ENCODE results near the gene SUDS3.
A peak's percentile ranks its signal among the peaks of the same experiment; 100 is the strongest.
"Not testable (repeated sequence)": the region's sequence is repeated elsewhere in the genome, so short reads cannot be mapped to it uniquely, and the experiment has no call there.

The SUDS3 gene

DNA sequence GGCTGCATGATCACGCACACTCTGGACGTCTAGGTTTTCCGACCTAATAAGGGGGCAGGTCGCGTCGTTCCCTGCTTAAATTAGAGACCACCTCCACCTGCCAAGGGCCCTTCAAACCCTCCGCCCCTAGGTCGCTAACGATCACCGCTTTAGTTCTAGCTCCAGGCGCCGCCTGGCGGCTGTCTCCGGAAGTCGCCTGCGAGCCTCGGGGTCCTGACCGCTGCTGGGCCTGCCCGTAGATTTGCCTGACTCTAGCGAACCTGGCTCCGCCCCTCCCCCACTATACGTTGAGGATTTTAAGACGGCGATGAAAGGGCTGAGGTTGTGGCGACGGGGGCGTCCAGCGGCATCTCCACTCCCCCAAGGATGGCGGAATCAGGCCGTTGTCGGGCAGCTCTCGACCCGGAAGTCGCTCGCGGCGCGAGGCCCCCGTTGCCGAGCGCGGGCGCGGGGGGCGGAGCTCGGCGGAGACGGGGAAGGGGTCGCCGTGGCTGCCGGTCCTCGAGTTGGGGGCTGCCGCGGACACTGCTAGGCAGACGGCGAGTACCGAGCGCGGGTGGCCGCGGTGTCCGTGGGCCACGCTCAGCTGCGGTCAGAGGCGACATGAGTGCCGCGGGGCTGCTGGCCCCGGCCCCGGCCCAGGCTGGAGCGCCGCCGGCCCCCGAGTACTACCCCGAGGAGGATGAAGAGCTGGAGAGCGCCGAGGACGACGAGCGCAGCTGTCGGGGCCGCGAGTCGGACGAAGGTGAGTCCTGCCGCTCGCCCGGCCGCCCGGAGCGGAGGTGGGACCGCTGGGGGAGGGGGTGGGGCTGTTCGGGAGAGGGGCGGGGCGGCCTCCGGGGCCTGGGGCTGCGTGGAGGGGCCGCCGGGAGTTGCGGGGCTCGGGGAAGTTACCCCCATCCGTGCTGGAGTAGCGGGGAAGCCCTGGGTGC, at the start of gene SUDS3:
TSS of gene SUDS3 (plus strand) at position 467 of the 932 bp plus-strand sequence. CDS start at position 604, 137 bp downstream.
- peak; percentile 91 for DNase-seq

- DNase-seq, result no peak
These were observed 49.4 kb upstream of the SUDS3 start for GRCh38 chr12:118326991-118327390.

DNA sequence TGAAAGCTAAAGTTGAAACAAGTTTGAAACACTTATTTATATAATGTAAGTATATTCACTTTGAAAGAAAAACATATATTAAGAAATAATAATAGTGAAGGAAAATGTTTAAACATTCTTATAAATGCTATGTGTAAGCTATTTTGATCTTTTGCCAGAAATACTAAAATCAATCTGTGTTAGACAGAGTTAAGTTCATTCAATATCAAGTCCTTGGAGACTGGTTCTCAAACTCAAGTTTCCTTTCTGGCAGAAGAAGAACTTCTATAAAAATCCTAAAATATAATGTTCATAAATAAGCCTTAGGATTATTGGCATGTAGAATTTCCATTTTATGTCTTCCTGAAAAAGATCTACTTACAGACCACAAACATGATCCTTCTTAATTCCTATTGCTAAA, 49.0 kb upstream of the SUDS3 start:
- no peak for DNase-seq

- DNase-seq, result no peak
These were observed 47.6 kb upstream of the SUDS3 start for GRCh38 chr12:118328486-118329330.

DNA sequence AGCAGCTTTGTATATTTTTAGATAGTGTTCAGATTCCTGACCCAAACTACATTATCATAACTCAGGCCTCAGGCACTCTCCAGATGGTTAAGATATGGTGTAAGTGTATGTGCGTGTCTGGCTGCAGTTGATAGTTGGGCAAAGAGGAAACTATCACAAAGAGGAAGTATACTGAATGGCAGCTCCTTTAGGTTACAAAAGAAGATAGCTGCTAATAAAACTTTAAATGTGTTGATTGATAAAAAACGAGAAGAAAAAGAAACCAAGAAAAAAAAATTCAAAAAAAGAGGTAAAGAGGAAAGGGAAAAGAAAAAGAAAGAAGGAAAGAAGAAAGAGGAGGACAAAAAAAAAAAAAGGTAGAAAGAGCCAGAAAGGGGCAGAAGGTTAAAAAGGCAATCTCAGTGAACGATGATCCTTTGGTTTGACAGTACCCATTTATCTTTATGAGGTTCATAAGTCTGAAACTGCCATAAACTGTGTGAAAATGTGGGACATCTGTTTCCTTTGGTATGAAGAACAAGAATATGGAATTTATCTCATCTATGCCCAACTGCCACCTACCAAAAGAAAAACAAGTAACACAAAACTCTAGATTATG, 45.8 kb upstream of the SUDS3 start:
- peak; percentile 81 for DNase-seq

DNA sequence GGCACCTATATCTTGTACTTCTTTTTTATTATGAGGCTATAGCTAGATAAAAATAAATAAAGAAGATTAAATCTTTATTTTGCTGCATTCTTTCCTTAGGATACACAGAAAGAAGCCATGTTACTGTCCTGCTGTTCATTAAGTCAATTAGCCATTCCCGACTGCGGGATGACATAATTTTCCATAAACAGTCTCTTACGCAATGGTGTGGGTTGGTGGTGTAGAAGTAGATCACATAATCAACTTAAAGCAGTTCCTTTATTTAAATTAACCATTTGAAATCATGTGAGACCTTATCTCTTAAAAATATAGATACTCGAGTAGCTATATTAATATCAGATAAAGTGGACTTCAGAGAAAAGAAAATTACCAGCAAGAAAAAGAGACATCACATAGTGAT, 43.8 kb upstream of the SUDS3 start:
- no peak for DNase-seq

GRCh38 chr12:118334241-118334640, 42.1 kb upstream of the SUDS3 start:
- DNase-seq, result no peak

- DNase-seq, result no peak
These were observed 41.3 kb upstream of the SUDS3 start for GRCh38 chr12:118334939-118335567.

DNA sequence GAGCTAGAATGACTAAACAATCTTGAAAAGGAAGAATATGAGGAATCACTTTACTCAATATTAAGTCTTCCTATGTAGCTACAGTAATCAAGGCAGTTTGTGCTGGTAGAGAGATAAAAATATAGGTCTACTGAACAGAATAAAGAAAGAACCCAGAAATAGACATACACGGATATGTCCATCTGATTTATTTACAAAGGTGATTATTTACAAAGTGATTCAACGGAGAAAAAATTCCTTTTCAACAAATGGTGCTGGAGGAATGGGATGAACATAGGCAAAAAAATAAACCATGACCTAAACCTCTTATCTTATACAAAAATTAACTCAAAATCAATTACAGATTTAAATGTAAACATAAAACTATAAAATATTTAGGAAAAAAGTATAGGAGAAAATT, 40.2 kb upstream of the SUDS3 start:
- no peak for DNase-seq

GRCh38 chr12:118337194-118337838, 39.0 kb upstream of the SUDS3 start:
- no peak for DNase-seq

DNA sequence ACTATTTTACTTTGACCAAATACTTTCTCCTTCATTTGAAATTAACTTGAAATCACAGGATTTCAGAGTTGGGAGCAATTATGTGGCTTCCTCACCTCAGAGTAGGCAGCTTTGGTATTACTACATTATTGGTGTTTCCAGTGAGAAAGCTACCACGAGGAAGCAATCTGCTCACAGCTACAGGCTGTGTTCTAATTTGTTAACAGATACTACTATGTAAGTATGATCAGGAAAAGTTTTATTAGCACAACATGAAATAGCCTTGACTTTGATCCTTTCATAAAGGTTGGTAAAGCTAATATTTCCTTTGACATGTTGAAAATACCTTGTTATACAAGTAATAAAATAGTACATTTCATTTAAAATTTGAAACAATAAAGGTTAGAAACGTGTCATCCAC, 34.3 kb upstream of the SUDS3 start:
- DNase-seq, result no peak

DNA sequence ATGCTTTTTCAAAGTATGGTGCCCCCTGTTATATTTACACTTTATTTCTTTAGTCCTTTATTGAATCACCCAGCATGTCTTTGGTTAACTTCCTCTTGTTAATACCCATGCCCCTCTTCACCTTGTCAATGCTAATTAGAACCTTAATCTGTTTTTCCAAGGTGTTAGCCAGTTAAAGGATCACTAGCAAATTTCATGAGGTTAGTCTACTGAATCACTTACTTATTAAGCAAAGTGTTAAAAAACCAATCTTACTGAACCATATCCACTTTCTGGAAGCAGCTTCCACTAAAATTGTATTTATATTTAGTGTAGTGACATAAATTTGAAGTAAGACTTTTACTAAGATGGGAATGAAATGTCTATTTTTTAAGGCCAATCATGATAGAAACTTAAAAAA, 31.5 kb upstream of the SUDS3 start:
- no peak for DNase-seq

GRCh38 chr12:118345355-118345754, 31.0 kb upstream of the SUDS3 start:
- no peak for DNase-seq

DNA sequence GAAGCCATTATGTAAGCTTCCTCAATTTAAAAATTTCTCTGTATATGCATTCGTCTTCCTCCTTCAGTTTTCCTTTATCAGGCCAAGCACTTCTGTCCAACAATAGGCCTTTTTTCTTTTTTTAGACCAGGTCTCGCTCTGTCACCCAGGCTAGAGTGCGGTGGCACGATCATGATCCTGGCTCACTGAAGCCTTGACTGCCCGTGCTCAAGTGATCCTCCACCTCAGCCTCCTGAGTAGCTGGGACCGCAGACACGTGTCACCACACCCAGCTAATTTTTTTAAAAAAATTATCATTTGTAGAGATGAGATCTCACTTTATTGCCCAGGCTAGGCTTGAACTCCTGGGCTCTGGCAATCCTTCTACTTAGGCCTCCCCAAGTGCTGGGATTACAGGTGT, 29.5 kb upstream of the SUDS3 start:
- no peak for DNase-seq

DNA sequence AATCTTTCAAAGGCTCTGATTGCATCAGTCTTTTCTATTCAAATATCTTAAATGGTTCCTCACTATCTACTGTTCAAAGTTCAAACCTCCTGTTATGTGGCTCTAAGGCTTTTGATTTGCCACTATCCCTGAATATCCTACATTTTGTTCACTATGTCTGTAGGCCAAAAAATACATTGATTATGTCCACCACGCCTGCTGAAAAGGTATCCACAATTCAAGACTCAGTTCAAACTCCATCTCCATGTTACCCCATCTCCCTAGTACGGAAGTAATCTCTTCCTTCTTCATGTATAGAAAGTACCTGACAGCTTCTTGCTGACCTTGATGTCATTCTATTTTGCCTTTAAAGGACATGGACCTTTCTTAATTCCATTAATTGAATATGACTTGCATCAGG, 28.4 kb upstream of the SUDS3 start:
- DNase-seq, result no peak

GRCh38 chr12:118350908-118351559, 25.3 kb upstream of the SUDS3 start:
- no peak for DNase-seq

- DNase-seq, result no peak
These were observed 22.6 kb upstream of the SUDS3 start for GRCh38 chr12:118353721-118354120.

DNA sequence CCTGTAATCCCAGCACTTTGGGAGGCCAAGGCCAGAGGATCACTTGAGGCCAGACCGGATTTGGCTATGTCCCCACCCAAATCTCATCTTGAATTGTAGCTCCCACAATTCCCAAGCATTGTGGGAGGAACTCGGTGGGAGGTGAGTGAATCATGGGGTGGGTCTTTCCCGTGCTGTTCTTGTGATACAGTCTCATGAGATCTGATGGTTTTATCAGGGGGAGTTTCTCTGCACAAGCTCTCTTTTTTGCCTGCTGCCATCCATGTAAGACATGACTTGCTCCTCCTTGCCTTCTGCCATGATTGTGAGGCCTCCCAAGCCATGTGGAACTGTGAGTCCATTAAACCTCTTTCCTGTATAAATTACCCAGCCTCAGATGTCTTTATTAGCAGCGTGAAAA, 21.9 kb upstream of the SUDS3 start:
- DNase-seq, result not testable (repeated sequence)

DNA sequence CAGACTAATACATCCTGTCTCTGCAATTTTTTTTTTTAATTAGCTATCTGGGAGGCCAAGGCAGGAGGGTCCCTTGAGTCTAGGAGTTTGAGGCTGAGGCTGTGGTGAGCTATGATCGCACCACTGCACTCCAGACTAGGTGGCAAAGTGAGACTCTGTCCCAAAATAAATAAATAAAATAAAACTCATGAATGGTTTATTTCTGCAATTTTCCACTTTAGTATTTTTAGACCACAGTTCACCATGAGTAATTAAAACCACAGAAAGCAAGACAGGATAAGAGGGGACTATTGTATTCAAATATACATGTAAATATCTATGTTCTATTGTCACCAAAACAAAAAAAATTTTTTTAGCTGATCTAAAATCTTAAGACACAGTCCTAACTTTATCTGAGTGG, 21.5 kb upstream of the SUDS3 start:
- no peak for DNase-seq

GRCh38 chr12:118355843-118356242, 20.5 kb upstream of the SUDS3 start:
- no peak for DNase-seq

GRCh38 chr12:118356809-118357256, 19.5 kb upstream of the SUDS3 start:
- no peak for DNase-seq

Data from KG1 (cell line).